Measurements from ENCODE around the gene PCDH19. TPM values are rescaled to one million over a fixed set of nuclear protein-coding genes. Genes with fewer than 3 reads are reported as not detected.

The PCDH19 gene, protein sequence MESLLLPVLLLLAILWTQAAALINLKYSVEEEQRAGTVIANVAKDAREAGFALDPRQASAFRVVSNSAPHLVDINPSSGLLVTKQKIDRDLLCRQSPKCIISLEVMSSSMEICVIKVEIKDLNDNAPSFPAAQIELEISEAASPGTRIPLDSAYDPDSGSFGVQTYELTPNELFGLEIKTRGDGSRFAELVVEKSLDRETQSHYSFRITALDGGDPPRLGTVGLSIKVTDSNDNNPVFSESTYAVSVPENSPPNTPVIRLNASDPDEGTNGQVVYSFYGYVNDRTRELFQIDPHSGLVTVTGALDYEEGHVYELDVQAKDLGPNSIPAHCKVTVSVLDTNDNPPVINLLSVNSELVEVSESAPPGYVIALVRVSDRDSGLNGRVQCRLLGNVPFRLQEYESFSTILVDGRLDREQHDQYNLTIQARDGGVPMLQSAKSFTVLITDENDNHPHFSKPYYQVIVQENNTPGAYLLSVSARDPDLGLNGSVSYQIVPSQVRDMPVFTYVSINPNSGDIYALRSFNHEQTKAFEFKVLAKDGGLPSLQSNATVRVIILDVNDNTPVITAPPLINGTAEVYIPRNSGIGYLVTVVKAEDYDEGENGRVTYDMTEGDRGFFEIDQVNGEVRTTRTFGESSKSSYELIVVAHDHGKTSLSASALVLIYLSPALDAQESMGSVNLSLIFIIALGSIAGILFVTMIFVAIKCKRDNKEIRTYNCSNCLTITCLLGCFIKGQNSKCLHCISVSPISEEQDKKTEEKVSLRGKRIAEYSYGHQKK (N-terminal part only)
- 0.02 to 0.24 TPM (median 0.03 TPM) in 5 replicates for total RNA-seq (2022; extraction: Qiagen RNA extraction)

GRCh38 chrX:100409610-100410590 lies at the start of gene PCDH19:
Gene PCDH19, minus strand, starts transcription at chrX:100410273. Its CDS starts 1,676 bp downstream, at chrX:100408597.

Other genes with a start within 250 kb of the PCDH19 start
- not detected in 5 replicates for gene TNMD, start 174.7 kb upstream of the PCDH19 start, total RNA-seq (2022; extraction: Qiagen RNA extraction)
- gene TSPAN6, start 226.5 kb upstream of the PCDH19 start, total RNA-seq (2022; extraction: Qiagen RNA extraction), result 36.5 to 46.4 TPM (median 40.9 TPM) in 5 replicates
- 2.0 to 2.7 TPM (median 2.5 TPM) in 5 replicates for gene SRPX2, start 233.9 kb upstream of the PCDH19 start, total RNA-seq (2022; extraction: Qiagen RNA extraction)